Vagina (tissue), 2 donors: ENCODE data around the gene IRX4. TPM values are rescaled to one million over a fixed set of nuclear protein-coding genes. Genes with fewer than 3 reads are reported as not detected.

Experiments
- DNase-seq, 2 donors: peaks; one replicate each; pipeline ENCODE4 v3.0.0-alpha.2; 2017; ENCODE audit errors: extremely low spot score in 2 of 2
- H3K27ac ChIP-seq: fragments of 200-600 bp; sonication (generic); one replicate; pipeline ENCODE4 v1.5.1; 2019
- H3K27me3 ChIP-seq: fragments of 200-600 bp; sonication (generic); one replicate; pipeline ENCODE4 v1.5.1; 2019
- H3K36me3 ChIP-seq, 2 donors: fragments of 200-600 bp; sonication (generic); one replicate each; pipeline ENCODE4 v1.5.1; 2017 to 2019
- H3K4me1 ChIP-seq: fragments of 200-600 bp; sonication (generic); one replicate; pipeline ENCODE4 v1.5.1; 2019
- H3K4me3 ChIP-seq, 2 donors: fragments of 200-600 bp; sonication (generic); 1 replicate in 1 of 2; 2 replicates in 1 of 2; pipeline ENCODE4 v1.5.1; 2016 to 2019
- H3K9me3 ChIP-seq: fragments of 200-600 bp; sonication (generic); one replicate; pipeline ENCODE4 v1.5.1; 2019
- POLR2A ChIP-seq, 2 donors: fragments of 450-650 bp; IDR thresholded peaks; one replicate each; pipeline ENCODE4 v1.6.1; 2017; ENCODE audit warnings: antibody characterized with exemption in 2 of 2, mild to moderate bottlenecking in 2 of 2, moderate library complexity in 2 of 2
- POLR2AphosphoS5 ChIP-seq, 2 donors: sonication (generic); formaldehyde crosslinking; IDR thresholded peaks; one replicate each; pipeline ENCODE4 v1.9.0; 2017; ENCODE audit warnings: antibody characterized with exemption in 2 of 2, mild to moderate bottlenecking in 2 of 2, low read depth in 1 of 2; ENCODE audit not compliant: insufficient read depth in 1 of 2
- intact Hi-C: fragments of 100-400 bp; cut with DNase I; formaldehyde crosslinking; loops from one replicate; pipeline ENCODE4 v1.15.1; 2023
- total RNA-seq: library from RNA; depleted of rRNA; stranded (reverse); fragments of >200 nt; gene quantifications from one replicate; pipeline ENCODE4 v1.2.3, GENCODE V29; 2016
- TF ChIP-seq, protein P1 (sequence below), 3 experiments: fragments of 450-650 bp in 2 of 3; fragments of 200-600 bp in 1 of 3; sonication (generic) in 1 of 3; IDR thresholded peaks; one replicate each; pipeline ENCODE4 v1.5.1; 2017 to 2019; ENCODE audit warnings: antibody characterized with exemption in 3 of 3, mild to moderate bottlenecking in 2 of 3, moderate library complexity in 2 of 3

IRX4 gene
- total RNA-seq, 1 donor from 2014 or later: 26.8 TPM

GRCh38 chr5:1850324-1851154, 32.2 kb downstream of the IRX4 start:
- H3K27me3 ChIP-seq: no peaks in the 10 kb centered on the region
- H3K27ac ChIP-seq: no peak overlapping the region
- DNase-seq: no peak
- H3K9me3 ChIP-seq: no peaks in the 10 kb centered on the region
- no peak for TF ChIP-seq POLR2A (IDR thresholded peaks at IDR 0.05)
- TF ChIP-seq, protein P1, sequence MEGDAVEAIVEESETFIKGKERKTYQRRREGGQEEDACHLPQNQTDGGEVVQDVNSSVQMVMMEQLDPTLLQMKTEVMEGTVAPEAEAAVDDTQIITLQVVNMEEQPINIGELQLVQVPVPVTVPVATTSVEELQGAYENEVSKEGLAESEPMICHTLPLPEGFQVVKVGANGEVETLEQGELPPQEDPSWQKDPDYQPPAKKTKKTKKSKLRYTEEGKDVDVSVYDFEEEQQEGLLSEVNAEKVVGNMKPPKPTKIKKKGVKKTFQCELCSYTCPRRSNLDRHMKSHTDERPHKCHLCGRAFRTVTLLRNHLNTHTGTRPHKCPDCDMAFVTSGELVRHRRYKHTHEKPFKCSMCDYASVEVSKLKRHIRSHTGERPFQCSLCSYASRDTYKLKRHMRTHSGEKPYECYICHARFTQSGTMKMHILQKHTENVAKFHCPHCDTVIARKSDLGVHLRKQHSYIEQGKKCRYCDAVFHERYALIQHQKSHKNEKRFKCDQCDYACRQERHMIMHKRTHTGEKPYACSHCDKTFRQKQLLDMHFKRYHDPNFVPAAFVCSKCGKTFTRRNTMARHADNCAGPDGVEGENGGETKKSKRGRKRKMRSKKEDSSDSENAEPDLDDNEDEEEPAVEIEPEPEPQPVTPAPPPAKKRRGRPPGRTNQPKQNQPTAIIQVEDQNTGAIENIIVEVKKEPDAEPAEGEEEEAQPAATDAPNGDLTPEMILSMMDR (IDR thresholded peaks at IDR 0.05): no peak
- H3K36me3 ChIP-seq: no peaks in the 10 kb centered on the region
- H3K4me1 ChIP-seq: peaks cover 9% of the 10 kb centered on the region
- intact Hi-C loops: no loop called here
- H3K4me3 ChIP-seq: no peak overlapping the region

GRCh38 chr5:1847611-1848010, 35.1 kb downstream of the IRX4 start:
- Histone ChIP-seq H3K4me3 (no peak overlapping the region), H3K27me3 (no peaks in the 10 kb centered on the region), H3K27ac (no peak overlapping the region), H3K4me1 (peaks cover 9% of the 10 kb centered on the region), H3K9me3 (no peaks in the 10 kb centered on the region), H3K36me3 (no peaks in the 10 kb centered on the region)
- TF ChIP-seq, protein P1 (IDR thresholded peaks at IDR 0.05): no peak
- TF ChIP-seq POLR2A (IDR thresholded peaks at IDR 0.05) (no peak), POLR2AphosphoS5 (IDR thresholded peaks at IDR 0.05; ENCODE audit: insufficient read depth in 1 of 2, low read depth in 1 of 2) (no peak)
- intact Hi-C loops: no loop called here
- no peak for DNase-seq

GRCh38 chr5:1847056-1847455, 35.7 kb downstream of the IRX4 start:
- Histone ChIP-seq H3K4me1 (peaks cover 9% of the 10 kb centered on the region), H3K36me3 (no peaks in the 10 kb centered on the region), H3K4me3 (no peak overlapping the region), H3K9me3 (no peaks in the 10 kb centered on the region), H3K27ac (no peak overlapping the region), H3K27me3 (no peaks in the 10 kb centered on the region)
- intact Hi-C loops: no loop called here
- TF ChIP-seq POLR2AphosphoS5 (IDR thresholded peaks at IDR 0.05; ENCODE audit: insufficient read depth in 1 of 2, low read depth in 1 of 2) (no peak), POLR2A (IDR thresholded peaks at IDR 0.05) (no peak)
- TF ChIP-seq, protein P1 (IDR thresholded peaks at IDR 0.05): no peak
- DNase-seq: no peak

DNA sequence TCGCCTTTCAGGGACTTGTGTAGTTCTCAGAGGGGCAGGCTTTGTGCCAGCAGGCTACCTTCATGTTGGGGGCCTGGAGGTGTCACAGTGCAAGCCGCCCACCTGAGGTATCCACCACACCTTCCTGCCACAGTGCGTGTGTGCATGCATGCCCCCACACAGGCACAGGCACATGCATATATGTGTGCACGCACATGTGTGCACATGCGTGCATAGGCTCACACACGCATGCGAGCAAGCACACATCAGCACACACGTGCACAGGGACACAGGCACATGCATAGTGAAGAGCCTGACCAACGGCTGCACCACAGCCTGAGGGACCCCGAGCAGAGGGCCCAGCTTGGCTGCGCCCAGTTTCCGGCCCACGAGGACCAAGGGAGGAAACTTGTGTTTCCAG, 36.1 kb downstream of the IRX4 start:
- DNase-seq: no peak
- Histone ChIP-seq H3K4me1 (peaks cover 9% of the 10 kb centered on the region), H3K27ac (no peak overlapping the region), H3K9me3 (no peaks in the 10 kb centered on the region), H3K36me3 (no peaks in the 10 kb centered on the region), H3K27me3 (no peaks in the 10 kb centered on the region), H3K4me3 (no peak overlapping the region)
- intact Hi-C loops: no loop called here
- TF ChIP-seq, protein P1 (IDR thresholded peaks at IDR 0.05): no peak
- no peak for TF ChIP-seq POLR2A (IDR thresholded peaks at IDR 0.05)
- TF ChIP-seq POLR2AphosphoS5 (IDR thresholded peaks at IDR 0.05; ENCODE audit: insufficient read depth in 1 of 2, low read depth in 1 of 2): no peak

GRCh38 chr5:1845696-1846095, 37.0 kb downstream of the IRX4 start:
- intact Hi-C loops: no loop called here
- H3K27me3 ChIP-seq: no peaks in the 10 kb centered on the region
- no peaks in the 10 kb centered on the region for H3K36me3 ChIP-seq
- DNase-seq: no peak
- no peak overlapping the region for H3K4me3 ChIP-seq
- TF ChIP-seq, protein P1 (IDR thresholded peaks at IDR 0.05): no peak
- TF ChIP-seq POLR2A (IDR thresholded peaks at IDR 0.05): no peak
- no peak for TF ChIP-seq POLR2AphosphoS5 (IDR thresholded peaks at IDR 0.05; ENCODE audit: insufficient read depth in 1 of 2, low read depth in 1 of 2)
- no peaks in the 10 kb centered on the region for H3K9me3 ChIP-seq
- peaks cover 1% of the 10 kb centered on the region for H3K4me1 ChIP-seq
- H3K27ac ChIP-seq: no peak overlapping the region
